H1 (cell line): Measurements from ENCODE around the gene IGF2R. TPM values are rescaled to one million over a fixed set of nuclear protein-coding genes. Genes with fewer than 3 reads are reported as not detected.

ENCODE experiments used
- CTCF ChIA-PET: fragments of 300-600 bp; sonication (Branson Sonifier 250); formaldehyde crosslinking; loops from one replicate; lab custom pipeline; 2021; ENCODE audit not compliant: partially characterized antibody; lab: Charles Lee
- POLR2A ChIA-PET: fragments of 300-600 bp; sonication (Branson Sonifier 250); formaldehyde crosslinking; loops from one replicate; lab custom pipeline; 2021; ENCODE audit warnings: inconsistent platforms; ENCODE audit not compliant: partially characterized antibody; lab: Charles Lee
- DNase-seq, 2 experiments: peaks; one replicate each; pipeline versions ENCODE4 v3.0.0 to v3.0.0-alpha.2; 2010 to 2022; ENCODE audit warnings: low spot score in 2 of 2, low read depth in 1 of 2, mixed read lengths in 1 of 2
- FAIRE-seq: peaks from 2 replicates; lab custom pipeline; 2011; peaks lifted over from hg19 to GRCh38; lab: Jason Lieb, UNC
- H2AFZ ChIP-seq: 2 replicates; pipeline ENCODE4 v1.8.1; 2012; ENCODE audit warnings: low read length, inconsistent platforms
- H2AK5ac ChIP-seq: 2 replicates; pipeline ENCODE4 v1.6.1; 2013; ENCODE audit warnings: low read depth, low read length
- H2BK120ac ChIP-seq: replicated peaks from 2 replicates; pipeline ENCODE3; 2013; ENCODE audit warnings: low read depth, low read length, inconsistent platforms
- H2BK12ac ChIP-seq: 2 replicates; pipeline ENCODE4 v1.6.1; 2013; ENCODE audit warnings: low read depth, low read length
- H2BK15ac ChIP-seq: 2 replicates; pipeline ENCODE4 v1.6.1; 2013; ENCODE audit warnings: low read length
- H2BK20ac ChIP-seq: 2 replicates; pipeline ENCODE4 v1.6.1; 2013; ENCODE audit warnings: low read length
- H2BK5ac ChIP-seq: 2 replicates; pipeline ENCODE4 v1.6.1; 2013; ENCODE audit warnings: low read depth, low read length
- H3K14ac ChIP-seq: 2 replicates; pipeline ENCODE4 v1.6.1; 2013; ENCODE audit warnings: inconsistent platforms; ENCODE audit not compliant: insufficient read length
- H3K18ac ChIP-seq: 2 replicates; pipeline ENCODE4 v1.6.1; 2013; ENCODE audit warnings: low read length; ENCODE audit errors: extremely low read depth
- H3K23ac ChIP-seq: 2 replicates; pipeline ENCODE4 v1.6.1; 2013; ENCODE audit warnings: inconsistent platforms; ENCODE audit not compliant: insufficient read length
- H3K23me2 ChIP-seq: 2 replicates; pipeline ENCODE4 v1.6.1; 2013; ENCODE audit warnings: low read depth, low read length
- H3K27ac ChIP-seq: 2 replicates; pipeline ENCODE4 v1.6.1; 2011; ENCODE audit warnings: low read depth, low read length, inconsistent platforms
- H3K27me3 ChIP-seq, 4 experiments: replicated peaks in 1 of 4; 1 replicate in 1 of 4; 2 replicates in 3 of 4; pipeline versions ENCODE4 v1.6.1 to v1.8.1; 2011 to 2013; ENCODE audit warnings: low read length in 3 of 4, mild to moderate bottlenecking in 3 of 4, inconsistent platforms in 2 of 4, mixed read lengths in 2 of 4, moderate library complexity in 1 of 4; ENCODE audit not compliant: control insufficient read depth in 3 of 4, insufficient read depth in 3 of 4; ENCODE audit errors: extremely low read depth in 1 of 4
- H3K36me3 ChIP-seq, 4 experiments: 2 replicates each; pipeline versions ENCODE4 v1.6.1 to v1.8.1; 2011 to 2013; ENCODE audit warnings: mild to moderate bottlenecking in 4 of 4, low read length in 3 of 4, moderate library complexity in 2 of 4, control low read depth in 1 of 4, inconsistent platforms in 1 of 4; ENCODE audit not compliant: insufficient read depth in 4 of 4, control insufficient read depth in 2 of 4
- H3K4ac ChIP-seq: replicated peaks from 2 replicates; pipeline ENCODE3; 2013; ENCODE audit warnings: low read length, low read depth, mixed read lengths, inconsistent platforms; ENCODE audit not compliant: insufficient read length
- H3K4me1 ChIP-seq, 4 experiments: replicated peaks in 1 of 4; 1 replicate in 1 of 4; 2 replicates in 3 of 4; pipeline versions ENCODE4 v1.6.1 to v1.8.1; 2011 to 2013; ENCODE audit warnings: low read length in 3 of 4, inconsistent platforms in 2 of 4, mixed read lengths in 1 of 4; ENCODE audit not compliant: insufficient read depth in 4 of 4, control insufficient read depth in 3 of 4
- H3K4me2 ChIP-seq, 2 experiments: 2 replicates each; pipeline versions ENCODE4 v1.6.1 to v1.8.1; 2011 to 2013; ENCODE audit warnings: low read depth in 2 of 2, low read length in 2 of 2, control low read depth in 1 of 2, inconsistent platforms in 1 of 2, mild to moderate bottlenecking in 1 of 2; ENCODE audit not compliant: insufficient read depth in 1 of 2
- H3K4me3 ChIP-seq, 4 experiments: fragments of 200-600, 300-600 bp in 1 of 4; sonication (generic), shearing (Covaris generic), sonication (Bioruptor Twin) in 1 of 4; 2 replicates each; pipeline versions ENCODE4 v1.5.1 to v1.8.1; 2011 to 2016; ENCODE audit warnings: low read length in 4 of 4, low read depth in 3 of 4, control low read depth in 2 of 4, inconsistent platforms in 2 of 4, mild to moderate bottlenecking in 2 of 4, mixed read lengths in 1 of 4, moderate library complexity in 1 of 4; ENCODE audit not compliant: insufficient read depth in 2 of 4; ENCODE audit errors: extremely low read depth in 1 of 4
- H3K56ac ChIP-seq: replicated peaks from 2 replicates; pipeline ENCODE3; 2013; ENCODE audit warnings: low read depth, mild to moderate bottlenecking, mixed read lengths, low read length, inconsistent platforms; ENCODE audit not compliant: insufficient read length
- H3K79me1 ChIP-seq: 2 replicates; pipeline ENCODE4 v1.6.1; 2013; ENCODE audit warnings: low read depth, low read length, control low read depth
- H3K79me2 ChIP-seq, 2 experiments: 2 replicates each; pipeline versions ENCODE4 v1.6.1 to v1.8.1; 2012 to 2013; ENCODE audit warnings: low read length in 2 of 2, mild to moderate bottlenecking in 2 of 2, inconsistent platforms in 1 of 2; ENCODE audit not compliant: insufficient read depth in 2 of 2, control insufficient read depth in 1 of 2
- H3K9ac ChIP-seq, 4 experiments: replicated peaks in 1 of 4; 1 replicate in 1 of 4; 2 replicates in 3 of 4; pipeline versions ENCODE4 v1.6.1 to v1.8.1; 2011 to 2013; ENCODE audit warnings: low read depth in 3 of 4, low read length in 3 of 4, control low read depth in 2 of 4, mild to moderate bottlenecking in 2 of 4, moderate library complexity in 2 of 4, inconsistent platforms in 1 of 4; ENCODE audit errors: extremely low read depth in 1 of 4
- H3K9me3 ChIP-seq, 2 experiments: 2 replicates each; pipeline versions ENCODE4 v1.6.1 to v1.8.1; 2012 to 2013; ENCODE audit warnings: mild to moderate bottlenecking in 2 of 2, moderate library complexity in 2 of 2, control low read depth in 1 of 2, inconsistent platforms in 1 of 2, low read depth in 1 of 2, low read length in 1 of 2, mixed read lengths in 1 of 2; ENCODE audit not compliant: insufficient read depth in 2 of 2
- H4K20me1 ChIP-seq, 2 experiments: replicated peaks in 1 of 2; 2 replicates each; pipeline versions ENCODE3 to v1.8.1; 2011 to 2013; ENCODE audit warnings: inconsistent platforms in 2 of 2, low read length in 2 of 2, mild to moderate bottlenecking in 1 of 2; ENCODE audit not compliant: insufficient read depth in 2 of 2, control insufficient read depth in 1 of 2
- H4K5ac ChIP-seq: 2 replicates; pipeline ENCODE4 v1.6.1; 2013; ENCODE audit warnings: low read length, low read depth, mixed read lengths, inconsistent platforms; ENCODE audit not compliant: insufficient read length
- H4K8ac ChIP-seq: 2 replicates; pipeline ENCODE4 v1.8.0; 2013; ENCODE audit warnings: mild to moderate bottlenecking, moderate library complexity, low read length, inconsistent platforms; ENCODE audit not compliant: insufficient read depth; ENCODE audit errors: extremely low read depth
- H4K91ac ChIP-seq: replicated peaks from 2 replicates; pipeline ENCODE3; 2013; ENCODE audit warnings: low read length, mixed read lengths, inconsistent platforms; ENCODE audit not compliant: insufficient read length
- ASH2L ChIP-seq: fragments of 200-600, 300-600 bp; sonication (generic); IDR thresholded peaks from one replicate; pipeline ENCODE4 v1.7.1; 2017; ENCODE audit warnings: low read length
- BACH1 ChIP-seq: IDR thresholded peaks from 2 replicates; pipeline ENCODE4 v1.6.1; 2012; ENCODE audit warnings: low read length, improper control_type of control experiment
- BRCA1 ChIP-seq: IDR thresholded peaks from 2 replicates; pipeline ENCODE4 v1.6.1; 2012; ENCODE audit warnings: low read depth, low read length, improper control_type of control experiment
- CHD1 ChIP-seq: IDR thresholded peaks from 2 replicates; pipeline ENCODE4 v1.6.1; 2012; ENCODE audit warnings: low read depth, low read length, improper control_type of control experiment
- CHD2 ChIP-seq: IDR thresholded peaks from 2 replicates; pipeline ENCODE4 v1.6.1; 2012; ENCODE audit warnings: low read length, improper control_type of control experiment
- CTBP2 ChIP-seq: IDR thresholded peaks from 2 replicates; pipeline ENCODE4 v1.7.0; 2011; ENCODE audit warnings: borderline replicate concordance, mild to moderate bottlenecking, moderate library complexity, mixed read lengths, low read length; ENCODE audit not compliant: insufficient read depth, insufficient read length
- EZH2 ChIP-seq: fragments of 200-600 bp; sonication (generic); IDR thresholded peaks from 2 replicates; pipeline ENCODE4 v1.7.1; 2012; ENCODE audit warnings: low read depth, mild to moderate bottlenecking, moderate library complexity, low read length, inconsistent platforms; ENCODE audit not compliant: severe bottlenecking
- GTF2F1 ChIP-seq: IDR thresholded peaks from 2 replicates; pipeline ENCODE4 v1.6.1; 2012; ENCODE audit warnings: low read depth, low read length, improper control_type of control experiment, borderline replicate concordance
- MAX ChIP-seq: IDR thresholded peaks from 2 replicates; pipeline ENCODE4 v1.6.1; 2012; ENCODE audit warnings: inconsistent platforms
- POLR2AphosphoS5 ChIP-seq: IDR thresholded peaks from 2 replicates; pipeline ENCODE4 v1.6.1; 2011; ENCODE audit warnings: low read depth, low read length
- RAD21 ChIP-seq, 2 experiments: IDR thresholded peaks in 1 of 2; conservative IDR thresholded peaks in 1 of 2; 2 replicates each; pipeline ENCODE4 v1.6.1; 2011; ENCODE audit warnings: low read depth in 2 of 2, low read length in 2 of 2, improper control_type of control experiment in 1 of 2, inconsistent platforms in 1 of 2, mild to moderate bottlenecking in 1 of 2, moderate library complexity in 1 of 2
- RBBP5 ChIP-seq: IDR thresholded peaks from 2 replicates; pipeline ENCODE4 v1.7.1; 2012; ENCODE audit warnings: low read depth, mild to moderate bottlenecking, inconsistent platforms, low read length, moderate library complexity, borderline replicate concordance
- RFX5 ChIP-seq: IDR thresholded peaks from 2 replicates; pipeline ENCODE4 v1.6.1; 2011; ENCODE audit warnings: low read depth, low read length, improper control_type of control experiment, borderline replicate concordance
- TAF1 ChIP-seq: IDR thresholded peaks from 2 replicates; pipeline ENCODE4 v1.6.1; 2011; ENCODE audit warnings: mild to moderate bottlenecking, low read depth, low read length
- TCF12 ChIP-seq: IDR thresholded peaks from 2 replicates; pipeline ENCODE4 v1.6.1; 2011; ENCODE audit warnings: low read depth, mild to moderate bottlenecking, low read length
- ZNF274 ChIP-seq: IDR thresholded peaks from 2 replicates; pipeline ENCODE4 v1.7.0; 2012; ENCODE audit warnings: low read length, borderline replicate concordance; ENCODE audit errors: extremely low read depth
- WGBS, 2 experiments: shearing (Covaris generic) in 1 of 2; methylation state at CpG; one replicate each; pipeline versions ENCODE4 v1.1.6 to v1.1.7; 2013 to 2015; ENCODE audit warnings: low lambda C conversion rate in 2 of 2, mixed read lengths in 2 of 2, inconsistent platforms in 1 of 2, low coverage in 1 of 2, missing lambda C conversion rate in 1 of 2; ENCODE audit not compliant: insufficient replicate concordance in 2 of 2, insufficient coverage in 1 of 2, insufficient read length in 1 of 2; ENCODE audit errors: extremely low coverage in 1 of 2, missing lambda C conversion rate in 1 of 2; 5-methylcytosine and 5-hydroxymethylcytosine counted together
- polyA plus RNA-seq, 7 experiments: library from polyadenylated mRNA; depleted of rRNA in 3 of 7; stranded (reverse) in 5 of 7; unstranded in 2 of 7; fragments of >200 nt in 5 of 7; fragments of 200-250 nt in 2 of 7; gene quantifications; 1 replicate in 5 of 7; 2 replicates in 1 of 7; 4 replicates in 1 of 7; pipeline versions ENCODE4 v1.2.1 to v1.2.3, GENCODE V29; 2011 to 2013; ENCODE audit warnings: missing spikeins in 2 of 7, mixed read lengths in 2 of 7
- total RNA-seq: library from RNA; stranded (reverse); fragmentation: NEBNext Ultra II Directional; extraction: Animal tissue kit (Norgen Biotek cat#: 25700); gene quantifications from 2 replicates; pipeline ENCODE4 v1.2.1, GENCODE V29; 2021

Gene IGF2R
- total and polyA plus RNA-seq, 2 of the 8 experiments (the other 6 are each of a cell fraction or from before 2014, with no cell fraction given) = 20.6 to 74.1 TPM

- ChIA-PET POLR2A (no interaction called here), CTCF (no interaction called here)
- no peak overlapping the region for H2BK120ac ChIP-seq
- H3K79me2 ChIP-seq = no peaks in the 10 kb centered on the region
- H3K23me2 ChIP-seq = no peaks in the 10 kb centered on the region
- no peak overlapping the region for H2BK5ac ChIP-seq
- H2BK12ac ChIP-seq = no peak overlapping the region
- DNase-seq = no peak
- H3K18ac ChIP-seq = no peak overlapping the region
- no peaks in the 10 kb centered on the region for H4K20me1 ChIP-seq
- no peaks in the 10 kb centered on the region for H3K4me1 ChIP-seq
- no peak overlapping the region for H3K4ac ChIP-seq
- H2AK5ac ChIP-seq = no peak overlapping the region
- H3K23ac ChIP-seq = no peak overlapping the region
- no peak overlapping the region for H3K27ac ChIP-seq
- no peaks in the 10 kb centered on the region for H3K9me3 ChIP-seq
- H4K5ac ChIP-seq = no peak overlapping the region
- no peak overlapping the region for H4K8ac ChIP-seq
- H3K9ac ChIP-seq = no peak overlapping the region
- H2BK20ac ChIP-seq = no peak overlapping the region
- H3K4me2 ChIP-seq = no peak overlapping the region
- no peak overlapping the region for H2AFZ ChIP-seq
- no peak overlapping the region for H3K14ac ChIP-seq
- WGBS, 2 experiments = 94% methylated on average over 3 of the region's 3 CpGs; no CpG with 5 or more reads in 1 of the 2 experiments
- FAIRE-seq = no peak
- H4K91ac ChIP-seq = no peak overlapping the region
- no peaks in the 10 kb centered on the region for H3K36me3 ChIP-seq
- H3K27me3 ChIP-seq = no peaks in the 10 kb centered on the region
- no peak overlapping the region for H3K4me3 ChIP-seq
- H3K56ac ChIP-seq = no peak overlapping the region
- no peaks in the 10 kb centered on the region for H3K79me1 ChIP-seq
- H2BK15ac ChIP-seq = no peak overlapping the region
- TF ChIP-seq RBBP5 = no peak
- no peak for TF ChIP-seq CHD1
- no peak for TF ChIP-seq ASH2L
- no peak for TF ChIP-seq TCF12
- no peak for TF ChIP-seq BACH1
- TF ChIP-seq ZNF274 = no peak
- no peak for TF ChIP-seq POLR2AphosphoS5
- TF ChIP-seq RFX5 = no peak
- no peak for TF ChIP-seq EZH2
- TF ChIP-seq RAD21 (IDR thresholded peaks at IDR 0.05 in 1 of 2, conservative IDR thresholded peaks at IDR 0.05 in 1 of 2; ENCODE audit: low read depth in 2 of 2, low read length in 2 of 2) = no peak
- TF ChIP-seq GTF2F1 = no peak
- no peak for TF ChIP-seq TAF1
- TF ChIP-seq BRCA1 = no peak
- TF ChIP-seq CHD2 = no peak
- TF ChIP-seq MAX = no peak
- no peak for TF ChIP-seq CTBP2
Measured at GRCh38 chr6:159931112-159931511, 37.8 kb upstream of the IGF2R start.
